ENCODE data around the gene MTURN. TPM values are rescaled to one million over a fixed set of nuclear protein-coding genes. Genes with fewer than 3 reads are reported as not detected.

The MTURN gene
- total RNA-seq, 1 experiment from 2014 or later: 1.1 TPM

DNA sequence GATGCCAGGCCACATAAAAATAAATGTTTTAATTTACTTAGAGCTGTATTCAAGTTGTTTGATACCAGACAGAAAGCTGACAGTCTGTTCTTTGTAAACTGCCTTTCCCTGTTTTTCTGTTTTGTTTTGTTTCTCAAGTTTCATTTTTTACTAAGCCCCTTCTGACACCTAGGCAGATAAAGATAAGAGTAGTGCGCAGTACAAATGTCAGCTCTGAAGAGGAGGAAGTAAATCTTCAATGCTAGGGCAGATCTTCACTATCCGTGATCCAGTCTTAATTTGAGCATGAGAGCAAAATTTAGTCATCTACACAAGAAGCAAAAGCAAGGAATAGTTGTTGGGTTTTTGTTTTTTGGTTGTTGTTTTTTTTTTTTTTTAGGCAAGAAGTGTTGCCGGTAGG, 27.3 kb downstream of the MTURN start:
- no peak for DNase-seq
- Histone ChIP-seq H3K4me3 (ENCODE audit: insufficient read depth, low read depth, low read length) (no peak overlapping the region), H3K27me3 (ENCODE audit: control insufficient read depth, insufficient read depth, low read length) (no peaks in the 10 kb centered on the region), H3K36me3 (replicated peaks; ENCODE audit: control insufficient read depth, insufficient read depth, low read length) (no peaks in the 10 kb centered on the region)

DNA sequence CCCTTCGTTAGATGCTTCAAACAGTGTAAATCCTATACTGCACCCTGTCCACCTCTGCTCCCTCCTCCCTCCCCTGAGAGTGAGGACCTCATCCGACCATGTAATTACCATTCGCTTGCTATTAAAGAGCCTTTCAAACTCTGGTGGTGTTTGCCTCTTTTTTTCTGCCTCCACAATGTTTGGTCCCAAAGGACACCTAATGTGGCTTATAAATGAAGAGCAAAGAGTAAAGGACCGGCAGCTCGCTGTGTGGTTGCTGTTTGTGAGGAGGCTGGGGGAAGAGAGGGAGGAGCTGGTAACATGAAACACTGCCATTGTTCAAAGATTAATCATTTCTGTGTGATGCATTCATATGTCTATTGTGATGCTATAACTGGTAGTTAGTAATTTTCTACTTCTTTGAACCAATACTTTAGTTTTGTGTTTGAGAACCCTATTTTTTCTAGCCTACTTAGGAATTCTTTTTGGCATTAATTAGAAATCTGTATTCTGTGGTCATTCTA, 27.9 kb downstream of the MTURN start:
- H3K36me3 ChIP-seq (replicated peaks; ENCODE audit: control insufficient read depth, insufficient read depth, low read length): no peaks in the 10 kb centered on the region
- no peaks in the 10 kb centered on the region for H3K27me3 ChIP-seq (ENCODE audit: control insufficient read depth, insufficient read depth, low read length)
- DNase-seq: no peak
- H3K4me3 ChIP-seq (ENCODE audit: insufficient read depth, low read depth, low read length): no peak overlapping the region

DNA sequence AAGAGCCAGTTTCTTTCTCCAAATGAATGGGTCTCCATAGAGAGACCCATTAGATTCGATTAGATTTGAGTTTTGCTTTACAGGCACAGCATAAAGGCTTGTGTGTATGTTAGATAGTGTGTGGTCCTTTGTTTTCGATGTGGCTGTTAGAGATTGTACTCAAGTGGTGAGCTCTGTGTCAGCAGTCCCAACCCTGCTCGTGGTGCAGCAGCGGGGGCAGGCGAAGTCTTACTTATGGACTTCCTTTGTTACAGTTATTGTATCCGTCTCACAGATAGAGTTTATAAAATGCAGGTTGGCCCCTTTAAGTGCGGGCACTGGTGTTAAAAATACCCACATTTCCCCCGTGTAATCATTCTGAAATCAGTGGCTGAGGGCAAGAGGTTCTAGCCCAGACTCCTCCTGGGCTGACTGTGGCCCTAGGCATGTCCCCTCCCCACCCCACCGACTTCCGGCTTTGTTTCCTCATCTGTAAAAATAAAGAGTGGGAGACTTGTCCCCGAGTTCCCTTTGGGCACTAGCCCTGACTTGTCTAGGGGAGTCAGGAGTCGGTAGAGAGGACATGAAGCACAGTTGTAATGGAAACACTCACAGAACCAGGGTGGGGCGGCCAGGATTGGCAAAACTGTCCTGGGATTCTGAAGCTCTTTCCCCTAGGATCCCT, 28.6 kb downstream of the MTURN start:
- no peak overlapping the region for H3K4me3 ChIP-seq (ENCODE audit: insufficient read depth, low read depth, low read length)

DNA sequence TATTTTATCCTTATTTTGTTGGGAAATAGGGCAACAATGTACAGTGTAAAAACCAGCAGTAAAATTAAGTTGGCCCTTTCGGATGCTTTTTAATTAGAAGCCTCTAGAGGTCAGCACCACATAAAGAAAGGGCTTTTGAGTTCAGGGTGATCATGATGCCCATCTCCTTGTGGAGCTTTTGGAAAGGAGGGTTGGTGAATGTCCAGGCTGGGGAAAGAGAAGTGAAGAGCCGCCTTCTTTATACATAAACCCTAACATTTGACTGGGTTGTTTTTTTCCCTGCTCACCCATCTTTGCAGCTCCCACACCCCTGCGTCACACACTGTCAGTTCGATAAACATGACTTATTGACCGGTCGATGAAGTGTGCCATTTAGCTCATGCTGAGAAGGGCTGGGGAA, 29.8 kb downstream of the MTURN start:
- DNase-seq: peak; percentile 65
- no peak overlapping the region for H3K4me3 ChIP-seq (ENCODE audit: insufficient read depth, low read depth, low read length)
- no peaks in the 10 kb centered on the region for H3K36me3 ChIP-seq (replicated peaks; ENCODE audit: control insufficient read depth, insufficient read depth, low read length)
- H3K27me3 ChIP-seq (ENCODE audit: control insufficient read depth, insufficient read depth, low read length): peaks cover 4% of the 10 kb centered on the region; the same call in 1 of the 2 replicates

More for the DNA sequence above, 28.6 kb downstream of the MTURN start:
- DNase-seq: no peak
- Histone ChIP-seq H3K27me3 (ENCODE audit: control insufficient read depth, insufficient read depth, low read length) (peaks cover 3% of the 10 kb centered on the region; the same call in 1 of the 2 replicates), H3K36me3 (replicated peaks; ENCODE audit: control insufficient read depth, insufficient read depth, low read length) (no peaks in the 10 kb centered on the region)

DNA sequence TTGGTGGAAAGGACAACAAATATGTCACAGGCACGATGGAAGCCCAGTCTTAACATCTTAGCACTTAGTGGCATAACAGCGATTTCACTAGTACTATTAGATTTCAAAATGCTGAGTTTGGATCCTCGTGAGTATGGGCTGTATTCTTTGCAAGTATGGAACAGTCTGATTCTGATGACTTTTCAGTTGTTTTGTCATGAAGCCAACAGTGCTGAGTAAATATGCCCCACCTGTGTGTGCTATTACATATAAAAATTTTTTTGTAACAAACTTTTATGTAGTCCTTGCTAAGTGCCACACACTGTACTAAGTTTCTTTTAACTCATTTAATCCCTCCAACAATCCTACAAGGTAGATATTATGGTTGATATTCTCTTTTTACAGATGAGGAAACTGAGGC, 30.8 kb downstream of the MTURN start:
- no peaks in the 10 kb centered on the region for H3K36me3 ChIP-seq (replicated peaks; ENCODE audit: control insufficient read depth, insufficient read depth, low read length)

DNA sequence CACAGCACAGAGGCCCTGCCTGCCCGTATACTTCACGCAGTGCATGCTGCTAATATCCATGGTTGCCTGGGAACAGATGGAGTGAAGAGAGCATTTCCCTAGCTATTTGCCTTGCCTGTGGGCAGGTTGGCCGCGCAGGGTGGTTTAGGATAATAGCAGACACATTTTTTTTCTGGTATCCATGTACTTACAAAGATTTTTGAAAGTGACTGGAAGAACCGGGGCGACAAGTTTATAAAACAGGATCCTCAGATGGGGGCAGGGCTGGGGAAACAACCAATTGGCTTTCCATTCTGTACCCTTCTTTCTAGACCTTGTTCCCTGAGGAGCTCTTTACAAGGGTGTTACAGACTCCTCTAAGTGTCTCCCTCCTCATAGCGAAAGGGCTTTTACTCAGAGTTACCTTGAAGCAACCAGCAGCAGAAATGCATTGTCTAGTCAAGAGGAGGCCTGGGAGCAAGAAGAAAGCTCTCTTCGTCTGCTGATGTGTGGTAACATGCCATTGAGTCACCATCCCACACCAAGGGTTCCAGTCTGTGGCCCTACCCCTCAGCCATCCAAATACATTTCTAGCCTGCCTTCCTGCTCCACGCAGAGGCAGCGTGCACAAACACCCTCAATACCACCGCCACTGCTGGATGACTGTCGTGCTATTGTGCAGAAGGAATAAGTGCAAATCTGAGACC, 31.5 kb downstream of the MTURN start:
- DNase-seq: no peak
- Histone ChIP-seq H3K27me3 (ENCODE audit: control insufficient read depth, insufficient read depth, low read length) (peaks cover 8% of the 10 kb centered on the region), H3K4me3 (ENCODE audit: insufficient read depth, low read depth, low read length) (no peak overlapping the region), H3K36me3 (replicated peaks; ENCODE audit: control insufficient read depth, insufficient read depth, low read length) (no peaks in the 10 kb centered on the region)

More for the DNA sequence above, 30.8 kb downstream of the MTURN start:
- Histone ChIP-seq H3K27me3 (ENCODE audit: control insufficient read depth, insufficient read depth, low read length) (peaks cover 6% of the 10 kb centered on the region; the same call in 1 of the 2 replicates), H3K4me3 (ENCODE audit: insufficient read depth, low read depth, low read length) (no peak overlapping the region)
- DNase-seq: no peak

DNA sequence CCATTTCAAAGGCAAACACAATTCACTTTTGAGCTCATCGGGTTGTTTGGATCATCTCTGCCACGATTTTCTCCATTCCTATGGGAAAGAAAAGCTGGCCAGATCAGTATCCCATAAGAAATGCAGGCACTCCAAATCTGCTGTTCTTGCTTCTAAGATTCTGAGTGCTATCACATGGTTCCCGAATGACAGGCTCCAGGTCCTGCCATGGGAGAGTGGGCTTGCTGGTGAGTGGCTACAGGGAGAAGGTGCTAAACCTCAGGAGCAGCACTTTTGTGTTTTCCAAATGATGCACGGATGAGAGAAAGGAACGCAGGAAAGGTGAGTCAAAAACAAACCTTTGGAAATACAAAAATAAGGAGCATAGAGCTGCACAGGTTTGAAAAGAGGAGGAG, 32.1 kb downstream of the MTURN start:
- Histone ChIP-seq H3K27me3 (ENCODE audit: control insufficient read depth, insufficient read depth, low read length) (peaks cover 8% of the 10 kb centered on the region), H3K36me3 (replicated peaks; ENCODE audit: control insufficient read depth, insufficient read depth, low read length) (no peaks in the 10 kb centered on the region), H3K4me3 (ENCODE audit: insufficient read depth, low read depth, low read length) (no peak overlapping the region)
- DNase-seq: no peak

DNA sequence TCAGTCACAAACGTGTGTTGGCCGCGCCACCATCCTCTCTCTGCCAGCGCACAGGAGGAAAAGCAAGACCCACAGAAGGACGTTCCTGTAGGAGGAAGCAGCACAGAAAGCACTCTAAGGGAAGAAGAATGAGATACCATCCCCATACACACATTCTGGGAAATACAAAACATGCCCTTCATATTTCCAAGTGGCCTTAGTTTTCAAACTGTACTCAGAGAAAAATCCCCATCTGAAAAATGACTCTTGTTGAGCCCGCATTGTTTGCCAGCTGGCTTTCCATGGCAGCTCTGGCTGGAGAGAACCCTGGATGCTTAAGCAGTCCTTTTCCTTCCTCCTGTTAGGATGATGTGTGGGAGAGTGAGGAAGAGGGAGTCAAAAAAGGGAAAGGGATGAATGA, 33.1 kb downstream of the MTURN start:
- no peak for DNase-seq

DNA sequence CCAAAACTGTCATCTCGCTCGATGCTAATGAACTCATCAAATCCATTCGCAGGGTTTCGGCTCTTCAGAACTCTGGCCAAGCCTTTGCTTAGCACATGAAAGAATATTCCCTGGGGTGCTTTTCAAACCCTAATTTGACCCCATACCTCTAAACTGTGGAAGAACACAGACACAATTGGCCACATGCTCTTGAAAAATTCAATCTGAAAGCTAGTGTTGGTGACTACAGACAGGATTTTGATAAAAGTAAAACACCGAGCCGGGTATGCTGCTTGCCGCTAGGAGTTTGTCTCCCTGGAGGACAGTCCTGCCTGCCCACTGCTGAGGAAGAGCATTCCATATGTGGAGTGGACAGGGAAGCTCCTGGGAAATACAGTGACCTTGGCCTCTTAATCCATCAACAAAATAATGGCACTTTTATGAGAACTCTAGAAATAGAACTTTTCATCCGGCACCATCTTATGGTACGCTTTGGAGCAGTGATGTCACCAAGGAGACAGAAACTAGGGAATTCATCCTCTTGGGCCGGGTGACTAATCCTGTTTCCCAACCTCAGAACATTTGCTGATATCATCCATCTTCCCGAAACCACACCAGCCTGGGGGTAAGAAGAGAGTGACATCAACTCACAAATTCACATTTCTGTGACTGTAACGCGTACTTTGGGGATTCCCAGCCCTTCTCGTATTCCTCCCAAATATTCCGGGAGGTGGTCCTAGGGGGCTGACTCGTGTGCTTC, 34.2 kb downstream of the MTURN start:
- H3K36me3 ChIP-seq (replicated peaks; ENCODE audit: control insufficient read depth, insufficient read depth, low read length): no peaks in the 10 kb centered on the region

More for the DNA sequence above, 33.1 kb downstream of the MTURN start:
- Histone ChIP-seq H3K4me3 (ENCODE audit: insufficient read depth, low read depth, low read length) (no peak overlapping the region), H3K27me3 (ENCODE audit: control insufficient read depth, insufficient read depth, low read length) (peaks cover 8% of the 10 kb centered on the region), H3K36me3 (replicated peaks; ENCODE audit: control insufficient read depth, insufficient read depth, low read length) (no peaks in the 10 kb centered on the region)

DNA sequence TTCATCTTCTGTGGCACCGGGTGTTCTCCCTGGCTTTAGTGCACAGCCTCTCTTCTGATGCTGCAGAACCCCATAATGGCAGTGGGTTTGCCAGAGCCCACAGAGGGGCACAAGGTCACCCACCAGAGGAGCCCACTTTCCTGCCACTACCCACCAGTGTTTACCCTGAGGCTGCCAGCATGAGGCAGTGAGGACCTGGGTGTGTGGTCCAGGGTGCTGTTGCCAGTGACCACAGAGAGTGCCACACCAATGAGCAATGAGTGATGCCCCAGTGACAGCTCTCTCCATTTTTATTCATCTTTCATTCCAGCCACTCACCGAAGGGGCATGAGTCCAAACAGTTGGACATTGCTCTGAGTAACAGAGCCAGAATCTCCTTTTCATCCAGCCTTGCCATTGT, 34.8 kb downstream of the MTURN start:
- H3K4me3 ChIP-seq (ENCODE audit: insufficient read depth, low read depth, low read length): no peak overlapping the region
- no peaks in the 10 kb centered on the region for H3K36me3 ChIP-seq (replicated peaks; ENCODE audit: control insufficient read depth, insufficient read depth, low read length)
- DNase-seq: no peak
- H3K27me3 ChIP-seq (ENCODE audit: control insufficient read depth, insufficient read depth, low read length): peaks cover 8% of the 10 kb centered on the region

More for the DNA sequence above, 34.2 kb downstream of the MTURN start:
- Histone ChIP-seq H3K27me3 (ENCODE audit: control insufficient read depth, insufficient read depth, low read length) (peaks cover 8% of the 10 kb centered on the region), H3K4me3 (ENCODE audit: insufficient read depth, low read depth, low read length) (no peak overlapping the region)
- peak; percentile 64 for DNase-seq

DNA sequence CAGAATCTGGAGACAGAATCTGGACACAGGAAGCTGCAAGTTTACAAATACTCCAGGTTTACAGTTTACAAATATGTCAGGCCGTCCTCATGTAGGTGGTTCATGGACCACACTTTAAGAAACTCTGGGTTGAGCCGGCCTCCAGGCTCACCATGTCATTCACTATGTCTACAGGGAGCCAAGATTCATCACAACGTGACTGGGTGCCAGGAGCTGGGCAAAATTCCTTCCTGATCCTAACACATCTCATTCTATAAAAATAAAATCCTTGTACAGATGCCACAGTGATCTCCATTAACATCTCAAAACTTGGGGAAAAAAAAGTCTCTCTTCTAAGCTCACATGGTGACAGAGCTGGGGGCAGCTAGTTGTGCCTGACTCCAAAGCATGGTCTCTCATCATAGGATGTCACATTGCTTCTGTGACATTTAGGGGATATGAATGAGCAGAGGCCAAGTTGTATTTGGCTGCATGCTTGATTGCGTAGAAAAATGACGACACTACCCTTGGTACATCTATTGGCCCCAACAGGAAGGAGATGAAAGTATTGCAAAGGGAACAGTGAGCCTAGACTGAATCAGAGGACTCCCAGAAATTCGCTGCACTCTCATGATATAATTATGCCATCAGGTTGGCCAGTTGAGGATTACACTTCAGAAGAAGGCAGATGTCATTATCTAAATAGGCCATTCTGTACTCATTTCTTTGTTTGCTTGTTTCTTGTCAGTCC, 35.9 kb downstream of the MTURN start:
- Histone ChIP-seq H3K4me3 (ENCODE audit: insufficient read depth, low read depth, low read length) (no peak overlapping the region), H3K36me3 (replicated peaks; ENCODE audit: control insufficient read depth, insufficient read depth, low read length) (no peaks in the 10 kb centered on the region), H3K27me3 (ENCODE audit: control insufficient read depth, insufficient read depth, low read length) (peaks cover 8% of the 10 kb centered on the region)
- no peak for DNase-seq

DNA sequence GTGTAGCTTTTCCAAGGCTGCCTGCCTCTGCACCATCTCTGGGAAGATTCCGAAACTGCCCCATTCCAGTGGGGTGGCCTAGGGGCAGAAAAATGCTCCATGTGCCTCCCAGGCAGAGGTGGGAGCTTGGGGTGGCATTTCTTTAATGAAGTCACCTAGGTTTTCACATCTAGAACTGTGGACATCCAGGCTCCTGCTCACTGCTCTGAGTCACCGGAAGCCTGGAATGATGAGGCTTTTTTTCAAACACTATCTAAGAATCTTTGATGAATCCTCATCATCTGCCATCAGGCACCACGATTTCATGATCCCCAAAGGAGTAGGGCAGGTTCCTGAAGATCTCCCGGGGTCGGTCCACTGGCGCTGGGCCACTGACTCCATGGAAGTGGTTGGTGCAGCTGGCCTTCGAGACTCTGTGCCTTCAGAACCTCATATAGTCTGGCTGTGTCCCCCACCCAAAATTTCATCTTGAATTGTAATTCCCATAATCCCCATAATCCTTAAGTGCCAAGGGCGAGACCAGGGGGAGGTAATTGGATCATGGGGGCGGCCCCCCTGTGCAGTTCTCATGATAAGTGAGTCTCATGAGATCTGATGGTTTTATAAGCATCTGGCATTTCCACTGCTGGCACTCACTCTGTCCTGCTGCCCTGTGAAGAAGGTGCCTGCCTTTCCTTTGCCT, 37.1 kb downstream of the MTURN start:
- peaks cover 8% of the 10 kb centered on the region for H3K27me3 ChIP-seq (ENCODE audit: control insufficient read depth, insufficient read depth, low read length)
- H3K36me3 ChIP-seq (replicated peaks; ENCODE audit: control insufficient read depth, insufficient read depth, low read length): no peaks in the 10 kb centered on the region
- DNase-seq: no peak
- H3K4me3 ChIP-seq (ENCODE audit: insufficient read depth, low read depth, low read length): no peak overlapping the region

DNA sequence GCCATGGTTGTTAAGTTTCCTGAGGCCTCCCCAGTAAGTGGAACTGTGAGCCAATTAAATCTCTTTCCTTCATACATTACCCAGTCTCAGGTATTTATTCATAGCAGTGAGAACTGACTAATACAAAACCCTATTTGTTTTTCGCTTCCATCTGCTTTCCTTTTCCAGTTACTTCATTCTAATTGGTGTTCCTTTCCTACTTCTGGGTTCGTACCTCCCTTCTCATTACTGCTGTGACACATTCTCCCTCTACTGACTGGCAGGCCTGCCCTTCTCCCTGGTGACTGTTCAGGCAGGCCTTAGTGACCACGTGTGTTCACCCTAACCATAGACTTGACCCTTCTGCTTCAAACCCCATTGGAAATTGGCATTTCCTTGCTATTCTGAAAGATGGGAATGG, 37.7 kb downstream of the MTURN start:
- peaks cover 8% of the 10 kb centered on the region for H3K27me3 ChIP-seq (ENCODE audit: control insufficient read depth, insufficient read depth, low read length)
- no peak for DNase-seq
- no peak overlapping the region for H3K4me3 ChIP-seq (ENCODE audit: insufficient read depth, low read depth, low read length)
- H3K36me3 ChIP-seq (replicated peaks; ENCODE audit: control insufficient read depth, insufficient read depth, low read length): no peaks in the 10 kb centered on the region
